H1 (cell line): ENCODE results near the gene TMEM45B.

Source experiments
- POLR2A ChIP-seq, 2 experiments: IDR thresholded peaks; 1 replicate in 1 of 2; 2 replicates in 1 of 2; pipeline ENCODE4 v1.6.1; 2011; ENCODE audit warnings: low read depth in 2 of 2, low read length in 2 of 2, mild to moderate bottlenecking in 2 of 2; ENCODE audit errors: control extremely low read depth in 1 of 2
- RAD21 ChIP-seq, 2 experiments: IDR thresholded peaks in 1 of 2; conservative IDR thresholded peaks in 1 of 2; 2 replicates each; pipeline ENCODE4 v1.6.1; 2011; ENCODE audit warnings: low read depth in 2 of 2, low read length in 2 of 2, improper control_type of control experiment in 1 of 2, inconsistent platforms in 1 of 2, mild to moderate bottlenecking in 1 of 2, moderate library complexity in 1 of 2
- TF ChIP-seq, protein P1 (sequence below), 3 experiments: IDR thresholded peaks; 1 replicate in 2 of 3; 2 replicates in 1 of 3; pipeline versions ENCODE4 v1.5.1 to v1.6.1; 2011; ENCODE audit warnings: low read length in 3 of 3, mild to moderate bottlenecking in 3 of 3, inconsistent platforms in 2 of 3, low read depth in 1 of 3, moderate library complexity in 1 of 3; ENCODE audit not compliant: insufficient read depth in 1 of 3; ENCODE audit errors: control extremely low read depth in 1 of 3

GRCh38 chr11:129840236-129840635 is 24.6 kb downstream of the TMEM45B start:
- no peak for TF ChIP-seq POLR2A (IDR thresholded peaks at IDR 0.05; ENCODE audit: control extremely low read depth in 1 of 2, low read depth in 2 of 2, low read length in 2 of 2)
- TF ChIP-seq, protein P1, sequence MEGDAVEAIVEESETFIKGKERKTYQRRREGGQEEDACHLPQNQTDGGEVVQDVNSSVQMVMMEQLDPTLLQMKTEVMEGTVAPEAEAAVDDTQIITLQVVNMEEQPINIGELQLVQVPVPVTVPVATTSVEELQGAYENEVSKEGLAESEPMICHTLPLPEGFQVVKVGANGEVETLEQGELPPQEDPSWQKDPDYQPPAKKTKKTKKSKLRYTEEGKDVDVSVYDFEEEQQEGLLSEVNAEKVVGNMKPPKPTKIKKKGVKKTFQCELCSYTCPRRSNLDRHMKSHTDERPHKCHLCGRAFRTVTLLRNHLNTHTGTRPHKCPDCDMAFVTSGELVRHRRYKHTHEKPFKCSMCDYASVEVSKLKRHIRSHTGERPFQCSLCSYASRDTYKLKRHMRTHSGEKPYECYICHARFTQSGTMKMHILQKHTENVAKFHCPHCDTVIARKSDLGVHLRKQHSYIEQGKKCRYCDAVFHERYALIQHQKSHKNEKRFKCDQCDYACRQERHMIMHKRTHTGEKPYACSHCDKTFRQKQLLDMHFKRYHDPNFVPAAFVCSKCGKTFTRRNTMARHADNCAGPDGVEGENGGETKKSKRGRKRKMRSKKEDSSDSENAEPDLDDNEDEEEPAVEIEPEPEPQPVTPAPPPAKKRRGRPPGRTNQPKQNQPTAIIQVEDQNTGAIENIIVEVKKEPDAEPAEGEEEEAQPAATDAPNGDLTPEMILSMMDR (IDR thresholded peaks at IDR 0.05; ENCODE audit: control extremely low read depth in 1 of 3, insufficient read depth in 1 of 3, low read depth in 1 of 3, low read length in 3 of 3) = no peak
- TF ChIP-seq RAD21 (IDR thresholded peaks at IDR 0.05 in 1 of 2, conservative IDR thresholded peaks at IDR 0.05 in 1 of 2; ENCODE audit: low read depth in 2 of 2, low read length in 2 of 2) = no peak
